Measurements from ENCODE around the gene NR0B2. TPM values are rescaled to one million over a fixed set of nuclear protein-coding genes. Genes with fewer than 3 reads are reported as not detected.
A peak's percentile ranks its signal among the peaks of the same experiment; 100 is the strongest.

Gene NR0B2
- total and polyA plus RNA-seq, 2 of the 13 experiments (the other 11 are each of a cell fraction or from before 2014, with no cell fraction given) = 72.5 to 133 TPM

- TF ChIP-seq ARID4A (CRISPR knock-in tag; IDR thresholded peaks at IDR 0.05; ENCODE audit: borderline replicate concordance) (peak; percentile 95), SP4 (CRISPR knock-in tag; IDR thresholded peaks at IDR 0.05) (peak; percentile 77; the same call in 1 of the 2 replicates), TMF1 (CRISPR knock-in tag; IDR thresholded peaks at IDR 0.05; ENCODE audit: low read depth) (peak; percentile 83), HNRNPLL (IDR thresholded peaks at IDR 0.05; ENCODE audit: low read depth, low read length, poor library complexity, severe bottlenecking) (peak; percentile 94), ZBTB7A (CRISPR knock-in tag; IDR thresholded peaks at IDR 0.05) (no peak; the same call in 1 of the 2 replicates), ZNF263 (CRISPR knock-in tag; IDR thresholded peaks at IDR 0.05) (peak; percentile 47; the same call in 1 of the 2 replicates), SUZ12 (IDR thresholded peaks at IDR 0.05; ENCODE audit: low read depth, low read length) (no peak), ZNF468 (CRISPR knock-in tag; IDR thresholded peaks at IDR 0.05) (no peak), ZSCAN31 (CRISPR knock-in tag; IDR thresholded peaks at IDR 0.05; ENCODE audit: low read depth) (peak; percentile 55; the same call in 1 of the 2 replicates), ZBTB21 (CRISPR knock-in tag; IDR thresholded peaks at IDR 0.05) (peak; percentile 35; the same call in 1 of the 2 replicates), ZNF556 (CRISPR knock-in tag; IDR thresholded peaks at IDR 0.05; ENCODE audit: borderline replicate concordance) (no peak), PHF21A (CRISPR knock-in tag; IDR thresholded peaks at IDR 0.05) (0 out of 2 replicates have a peak, but pooled peaks have one; percentile 24), TCF7 (IDR thresholded peaks at IDR 0.05; ENCODE audit: low read depth) (no peak), IRX3 (CRISPR knock-in tag; IDR thresholded peaks at IDR 0.05; ENCODE audit: borderline replicate concordance, low read depth) (peak; percentile 16), ZNF776 (CRISPR knock-in tag; IDR thresholded peaks at IDR 0.05) (peak; percentile 97), RXRB (CRISPR knock-in tag; IDR thresholded peaks at IDR 0.05; ENCODE audit: borderline replicate concordance) (peak; percentile 17), MTA3 (CRISPR knock-in tag; IDR thresholded peaks at IDR 0.05) (no peak), NR2C2 (CRISPR knock-in tag; IDR thresholded peaks at IDR 0.05; ENCODE audit: borderline replicate concordance) (no peak), ZNF883 (CRISPR knock-in tag; IDR thresholded peaks at IDR 0.05; ENCODE audit: not compliant biosample characterization) (peak; percentile 91), KAT8 (CRISPR knock-in tag; IDR thresholded peaks at IDR 0.05) (peak; percentile 89)
- TF ChIP-seq, protein P1, sequence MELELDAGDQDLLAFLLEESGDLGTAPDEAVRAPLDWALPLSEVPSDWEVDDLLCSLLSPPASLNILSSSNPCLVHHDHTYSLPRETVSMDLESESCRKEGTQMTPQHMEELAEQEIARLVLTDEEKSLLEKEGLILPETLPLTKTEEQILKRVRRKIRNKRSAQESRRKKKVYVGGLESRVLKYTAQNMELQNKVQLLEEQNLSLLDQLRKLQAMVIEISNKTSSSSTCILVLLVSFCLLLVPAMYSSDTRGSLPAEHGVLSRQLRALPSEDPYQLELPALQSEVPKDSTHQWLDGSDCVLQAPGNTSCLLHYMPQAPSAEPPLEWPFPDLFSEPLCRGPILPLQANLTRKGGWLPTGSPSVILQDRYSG (CRISPR knock-in tag; IDR thresholded peaks at IDR 0.05) = no peak
- TF ChIP-seq, protein P2, sequence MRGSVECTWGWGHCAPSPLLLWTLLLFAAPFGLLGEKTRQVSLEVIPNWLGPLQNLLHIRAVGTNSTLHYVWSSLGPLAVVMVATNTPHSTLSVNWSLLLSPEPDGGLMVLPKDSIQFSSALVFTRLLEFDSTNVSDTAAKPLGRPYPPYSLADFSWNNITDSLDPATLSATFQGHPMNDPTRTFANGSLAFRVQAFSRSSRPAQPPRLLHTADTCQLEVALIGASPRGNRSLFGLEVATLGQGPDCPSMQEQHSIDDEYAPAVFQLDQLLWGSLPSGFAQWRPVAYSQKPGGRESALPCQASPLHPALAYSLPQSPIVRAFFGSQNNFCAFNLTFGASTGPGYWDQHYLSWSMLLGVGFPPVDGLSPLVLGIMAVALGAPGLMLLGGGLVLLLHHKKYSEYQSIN (CRISPR knock-in tag; IDR thresholded peaks at IDR 0.05; ENCODE audit: borderline replicate concordance) = no peak
- TF ChIP-seq, protein P3, sequence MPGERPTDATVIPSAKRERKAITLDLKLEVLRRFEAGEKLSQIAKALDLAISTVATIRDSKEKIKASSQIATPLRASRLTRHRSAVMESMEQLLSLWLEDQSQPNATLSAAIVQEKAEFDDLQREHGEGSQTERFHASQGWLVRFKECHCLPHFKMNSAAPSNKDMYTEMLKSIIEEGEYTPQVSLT (CRISPR knock-in tag; IDR thresholded peaks at IDR 0.05; ENCODE audit: borderline replicate concordance, low read depth) = no peak; the same call in 1 of the 2 replicates
These were observed 8.0 kb upstream of the NR0B2 start, which contains the start of gene NUDC (continued) for GRCh38 chr1:26921540-26922430.

Measured in HepG2 (cell line).